Gastroesophageal sphincter (tissue), 4 donors: ENCODE measurements around the gene UCKL1. TPM values are rescaled to one million over a fixed set of nuclear protein-coding genes. Genes with fewer than 3 reads are reported as not detected.
A peak's percentile ranks its signal among the peaks of the same experiment; 100 is the strongest.

Experiments
- ATAC-seq: fragments of 150-250 bp; one replicate; pipeline ENCODE4 v1.9.1; 2016; ENCODE audit warnings: mild to moderate bottlenecking, moderate library complexity
- H3K27ac ChIP-seq, 4 donors: fragments of 200-600 bp; sonication (generic) in 3 of 4; 1 replicate in 3 of 4; 2 replicates in 1 of 4; pipeline ENCODE4 v1.5.1; 2016 to 2019
- H3K27me3 ChIP-seq: fragments of 200-600 bp; sonication (generic); one replicate; pipeline ENCODE4 v1.5.1; 2019
- H3K36me3 ChIP-seq, 2 donors: fragments of 200-600 bp; sonication (generic); one replicate each; pipeline ENCODE4 v1.5.1; 2019; ENCODE audit warnings: control low read depth in 1 of 2
- H3K4me1 ChIP-seq, 3 donors: fragments of 200-600 bp; sonication (generic); 1 replicate in 2 of 3; 2 replicates in 1 of 3; pipeline ENCODE4 v1.5.1; 2016 to 2019; ENCODE audit warnings: control low read depth in 2 of 3
- H3K4me3 ChIP-seq, 2 donors: fragments of 200-600 bp; sonication (generic); one replicate each; pipeline ENCODE4 v1.5.1; 2019; ENCODE audit warnings: mild to moderate bottlenecking in 1 of 2, moderate library complexity in 1 of 2
- H3K9me3 ChIP-seq, 3 donors: fragments of 200-600 bp; sonication (generic); one replicate each; pipeline ENCODE4 v1.5.1; 2017 to 2019; ENCODE audit warnings: control low read depth in 2 of 3
- EP300 ChIP-seq: sonication (generic); formaldehyde crosslinking; IDR thresholded peaks from one replicate; pipeline ENCODE4 v1.6.1; 2017; ENCODE audit warnings: antibody characterized with exemption, mild to moderate bottlenecking
- POLR2A ChIP-seq, 2 donors: fragments of 450-650 bp; IDR thresholded peaks; one replicate each; pipeline ENCODE4 v1.6.1; 2017; ENCODE audit warnings: antibody characterized with exemption in 2 of 2, mild to moderate bottlenecking in 2 of 2, moderate library complexity in 1 of 2
- POLR2AphosphoS5 ChIP-seq: sonication (generic); formaldehyde crosslinking; IDR thresholded peaks from one replicate; pipeline ENCODE4 v1.6.1; 2017; ENCODE audit warnings: antibody characterized with exemption
- WGBS, 2 donors: methylation state at CpG; one replicate each; pipeline ENCODE4 v1.1.5; 2018; ENCODE audit warnings: low coverage in 1 of 2; 5-methylcytosine and 5-hydroxymethylcytosine counted together
- total RNA-seq, 4 donors: library from RNA; depleted of rRNA; stranded (reverse); fragments of >200 nt; gene quantifications; one replicate each; pipeline ENCODE4 v1.1.0, GENCODE V29; 2016
- TF ChIP-seq, protein P1 (sequence below), 4 experiments: fragments of 200-600 bp in 2 of 4; fragments of 450-650 bp in 2 of 4; sonication (generic) in 1 of 4; IDR thresholded peaks; one replicate each; pipeline ENCODE4 v1.5.1; 2017 to 2019; ENCODE audit warnings: antibody characterized with exemption in 4 of 4, mild to moderate bottlenecking in 2 of 4, moderate library complexity in 2 of 4

The UCKL1 gene
- total RNA-seq, 4 donors from 2014 or later, result 19.8 to 27.7 (median 22.6) TPM

DNA sequence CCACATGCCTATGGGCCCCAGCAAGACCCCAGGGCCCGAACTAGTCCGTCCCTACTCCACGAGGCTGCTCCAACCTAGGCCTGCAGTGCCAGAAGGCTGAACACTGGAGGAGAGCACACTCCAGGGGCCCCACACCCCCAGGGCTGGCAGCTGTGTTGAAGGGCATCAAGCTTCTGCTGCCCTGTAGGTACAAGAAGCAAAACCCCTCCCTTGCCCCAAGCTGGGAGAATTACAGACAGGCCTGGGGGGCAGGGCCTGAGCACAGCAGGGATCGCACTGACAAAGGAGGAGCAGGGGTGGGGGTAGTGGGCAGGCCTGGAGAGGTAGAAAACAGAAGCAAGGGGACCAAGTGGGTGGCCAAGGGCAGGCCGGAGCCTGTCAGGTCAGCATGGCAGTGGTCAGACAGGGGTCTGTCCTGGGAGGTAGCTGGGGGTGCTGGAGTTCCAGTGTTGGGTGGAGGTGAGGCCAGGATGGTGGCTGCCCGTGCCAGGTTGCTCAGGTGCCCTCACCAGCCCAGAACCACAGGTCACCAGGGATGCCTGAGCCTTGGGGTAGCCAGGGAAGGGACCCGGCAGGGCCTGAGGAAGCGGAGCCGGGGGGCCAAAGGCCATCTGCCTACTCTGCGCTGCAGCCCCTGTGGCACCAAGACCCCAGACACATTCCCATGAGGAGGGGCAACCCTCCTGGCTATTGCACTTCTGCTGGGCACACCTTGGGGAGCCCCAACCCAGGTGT, 2.9 kb upstream of the UCKL1 start:
- H3K36me3 ChIP-seq, result peaks cover 0 to 58% of the 10 kb centered on the region in 2 donors
- ATAC-seq, result no peak
- TF ChIP-seq POLR2AphosphoS5 (no peak), EP300 (no peak), POLR2A (IDR thresholded peaks at IDR 0.05) (no peak)
- TF ChIP-seq, protein P1, sequence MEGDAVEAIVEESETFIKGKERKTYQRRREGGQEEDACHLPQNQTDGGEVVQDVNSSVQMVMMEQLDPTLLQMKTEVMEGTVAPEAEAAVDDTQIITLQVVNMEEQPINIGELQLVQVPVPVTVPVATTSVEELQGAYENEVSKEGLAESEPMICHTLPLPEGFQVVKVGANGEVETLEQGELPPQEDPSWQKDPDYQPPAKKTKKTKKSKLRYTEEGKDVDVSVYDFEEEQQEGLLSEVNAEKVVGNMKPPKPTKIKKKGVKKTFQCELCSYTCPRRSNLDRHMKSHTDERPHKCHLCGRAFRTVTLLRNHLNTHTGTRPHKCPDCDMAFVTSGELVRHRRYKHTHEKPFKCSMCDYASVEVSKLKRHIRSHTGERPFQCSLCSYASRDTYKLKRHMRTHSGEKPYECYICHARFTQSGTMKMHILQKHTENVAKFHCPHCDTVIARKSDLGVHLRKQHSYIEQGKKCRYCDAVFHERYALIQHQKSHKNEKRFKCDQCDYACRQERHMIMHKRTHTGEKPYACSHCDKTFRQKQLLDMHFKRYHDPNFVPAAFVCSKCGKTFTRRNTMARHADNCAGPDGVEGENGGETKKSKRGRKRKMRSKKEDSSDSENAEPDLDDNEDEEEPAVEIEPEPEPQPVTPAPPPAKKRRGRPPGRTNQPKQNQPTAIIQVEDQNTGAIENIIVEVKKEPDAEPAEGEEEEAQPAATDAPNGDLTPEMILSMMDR (IDR thresholded peaks at IDR 0.05), result no peak
- H3K27ac ChIP-seq, result no peak overlapping the region
- no peaks in the 10 kb centered on the region for H3K9me3 ChIP-seq
- 100% methylated on average over 1 of the region's 10 CpGs; no CpG with 5 or more reads in 1 of the 2 donors for WGBS, 2 donors
- H3K27me3 ChIP-seq, result no peaks in the 10 kb centered on the region
- no peak overlapping the region for H3K4me3 ChIP-seq
- peaks cover 0 to 35% (median 22%) of the 10 kb centered on the region in 3 donors for H3K4me1 ChIP-seq

DNA sequence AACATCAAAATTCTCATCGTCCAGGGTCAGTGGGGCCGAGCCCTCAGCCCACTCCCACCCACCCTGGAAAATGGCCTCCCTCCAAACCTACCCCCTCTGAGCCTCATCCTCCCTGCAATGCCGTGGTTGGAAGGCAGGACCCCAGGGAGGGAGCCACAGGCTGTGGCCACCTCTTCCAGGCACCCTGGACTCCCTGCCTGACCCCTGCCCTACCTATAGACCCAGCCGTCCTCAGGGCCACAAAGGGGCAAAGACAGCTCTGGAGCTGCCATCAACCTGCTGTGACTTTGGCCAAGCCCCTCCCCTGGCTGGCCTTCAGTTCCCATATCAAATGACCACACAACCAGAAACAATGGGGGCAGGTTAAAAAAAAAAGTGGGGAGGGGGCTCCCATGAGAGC, 2.3 kb upstream of the UCKL1 start:
- Histone ChIP-seq H3K27ac (peak overlapping the region in 2 of 4 donors; percentile 80 to 95), H3K4me1 (peaks cover 0 to 42% (median 29%) of the 10 kb centered on the region in 3 donors), H3K27me3 (no peaks in the 10 kb centered on the region), H3K36me3 (peaks cover 0 to 51% of the 10 kb centered on the region in 2 donors), H3K4me3 (no peak overlapping the region), H3K9me3 (no peaks in the 10 kb centered on the region)
- TF ChIP-seq POLR2AphosphoS5 (no peak), EP300 (no peak), POLR2A (IDR thresholded peaks at IDR 0.05) (no peak)
- TF ChIP-seq, protein P1 (IDR thresholded peaks at IDR 0.05), result no peak
- whole genome bisulfite sequencing, 2 donors, result 92 to 100% methylated on average over 1 to 2 of the region's 4 CpGs
- no peak for ATAC-seq

DNA sequence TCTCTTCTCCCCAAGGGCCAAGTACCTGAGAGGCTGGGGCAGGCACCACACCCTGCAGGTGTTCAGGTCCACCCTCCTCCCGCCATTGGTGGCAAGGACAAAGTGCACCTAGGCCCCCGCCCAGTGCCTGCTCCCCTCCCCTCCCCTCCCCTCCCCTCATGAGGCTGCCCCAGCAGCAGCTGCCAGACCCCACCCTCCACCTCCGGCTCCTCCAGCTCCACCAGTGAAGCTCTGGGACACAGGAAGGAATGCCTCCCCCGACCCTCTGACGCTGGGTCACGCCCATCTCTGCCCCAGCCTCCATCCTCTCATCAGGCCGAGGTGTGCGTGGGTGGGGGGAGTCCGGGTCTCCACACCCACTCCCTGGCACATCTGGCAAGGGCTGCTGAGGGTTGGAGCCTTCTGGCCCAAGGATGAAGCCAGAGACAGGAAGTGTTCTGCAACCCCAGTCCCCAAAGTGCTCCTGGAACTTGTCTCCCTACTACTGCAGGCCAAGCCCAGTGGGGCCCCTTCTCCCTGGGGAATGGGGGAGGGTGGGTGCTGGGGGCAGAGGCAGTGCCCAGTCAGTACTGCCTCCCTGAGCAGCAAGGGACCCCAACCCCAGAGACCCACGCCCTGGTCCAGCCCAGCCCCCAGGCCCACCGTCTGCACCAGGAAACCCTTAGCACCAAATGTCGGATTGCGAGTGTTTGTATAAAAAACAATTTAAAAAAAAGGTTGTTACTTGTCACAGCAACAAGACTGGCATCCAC, 1.6 kb upstream of the UCKL1 start:
- Histone ChIP-seq H3K27ac (peak overlapping the region in 3 of 4 donors; percentile 72 to 95 (median 80)), H3K36me3 (peaks cover 0 to 45% of the 10 kb centered on the region in 2 donors), H3K4me3 (no peak overlapping the region), H3K9me3 (no peaks in the 10 kb centered on the region), H3K27me3 (no peaks in the 10 kb centered on the region), H3K4me1 (peaks cover 0 to 48% (median 32%) of the 10 kb centered on the region in 3 donors)
- no peak for ATAC-seq
- 80% methylated on average over 3 of the region's 13 CpGs; no CpG with 5 or more reads in 1 of the 2 donors for WGBS, 2 donors
- TF ChIP-seq, protein P1 (IDR thresholded peaks at IDR 0.05), result no peak
- no peak for TF ChIP-seq POLR2AphosphoS5

DNA sequence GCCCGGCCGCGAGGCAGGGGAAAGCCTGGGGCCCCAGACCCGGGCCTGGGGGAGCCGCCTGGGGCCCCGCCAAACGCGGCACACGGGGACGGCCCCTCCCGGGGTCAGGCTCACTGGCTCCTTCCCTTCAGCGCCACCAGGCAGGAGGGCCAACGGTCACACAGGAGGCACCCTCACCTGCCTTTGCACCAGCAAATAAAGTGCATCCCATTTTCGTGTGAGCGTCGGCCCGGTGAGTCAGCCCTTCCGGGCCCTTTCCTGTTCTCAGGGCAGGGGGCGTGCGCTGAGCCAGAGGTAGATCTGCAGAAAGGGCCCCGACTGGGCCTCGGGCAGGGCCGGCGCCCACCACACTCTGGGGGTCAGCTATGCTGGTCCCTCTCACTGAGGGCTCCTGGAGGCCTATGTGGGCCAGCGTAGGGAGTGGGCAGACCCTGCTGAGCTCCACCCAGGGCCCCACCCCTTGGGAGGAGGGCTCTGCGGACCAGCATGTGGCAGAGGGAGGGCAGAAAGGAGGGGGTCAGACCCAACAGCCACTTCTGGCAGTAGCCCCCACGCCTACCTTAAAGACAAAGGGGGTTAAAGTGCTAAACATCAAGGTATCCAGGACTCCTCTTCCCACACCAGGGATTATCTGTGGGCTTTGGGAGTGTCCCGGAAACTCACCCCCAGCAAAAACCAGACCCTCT, 931 bp upstream of the UCKL1 start:
- Histone ChIP-seq H3K27me3 (no peaks in the 10 kb centered on the region), H3K4me3 (peak overlapping the region; percentile 42 to 99), H3K27ac (peak overlapping the region in 3 of 4 donors; percentile 72 to 95 (median 80)), H3K4me1 (peaks cover 0 to 55% (median 37%) of the 10 kb centered on the region in 3 donors), H3K36me3 (peaks cover 0 to 38% of the 10 kb centered on the region in 2 donors), H3K9me3 (no peaks in the 10 kb centered on the region)
- WGBS, 2 donors, result 0 to 7% methylated on average over 5 of the region's 28 CpGs
- TF ChIP-seq EP300 (no peak), POLR2AphosphoS5 (peak; percentile 21), POLR2A (IDR thresholded peaks at IDR 0.05) (peak in 1 of 2 donors; percentile 14)
- TF ChIP-seq, protein P1 (IDR thresholded peaks at IDR 0.05), result peak in 2 of 4 experiments; percentile 16 to 19
- peak; percentile 44 for ATAC-seq
